ENCODE results near the gene CMTM1. TPM values are rescaled to one million over a fixed set of nuclear protein-coding genes. Genes with fewer than 3 reads are reported as not detected.

Gene CMTM1
- total RNA-seq, 1 donor from 2014 or later, result not detected

DNA sequence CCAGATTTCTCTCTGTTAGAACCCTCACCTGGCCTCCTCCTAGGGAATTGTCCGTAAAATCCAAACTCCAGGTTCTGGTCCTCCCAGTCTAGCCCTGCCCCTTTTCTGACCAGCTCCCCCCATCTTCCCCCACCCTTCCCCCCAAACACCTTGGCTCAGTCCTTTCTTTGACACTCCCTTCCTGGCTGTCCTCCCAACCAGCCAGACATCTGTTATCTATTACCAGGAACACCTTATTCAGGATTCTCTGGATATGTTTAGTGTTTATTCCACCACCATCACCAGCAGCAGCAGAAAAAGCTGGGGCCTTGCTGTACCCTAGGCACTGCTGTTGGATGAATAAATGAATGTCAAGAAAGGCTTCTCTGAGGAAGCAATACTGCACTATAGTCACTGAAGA, 34.2 kb downstream of the CMTM1 start:
- Histone ChIP-seq H3K9me3 (ENCODE audit: control insufficient read depth in 3 of 3, low read length in 3 of 3) (no peaks in the 10 kb centered on the region), H3K9ac (ENCODE audit: low read depth in 1 of 3, low read length in 3 of 3) (no peak overlapping the region), H3K4me3 (ENCODE audit: low read length in 3 of 3) (no peak overlapping the region), H3K4me1 (ENCODE audit: control insufficient read depth in 3 of 3, insufficient read depth in 3 of 3, low read length in 3 of 3) (peaks cover 5 to 9% (median 8%) of the 10 kb centered on the region in 3 donors), H3K36me3 (ENCODE audit: control insufficient read depth in 3 of 3, insufficient read depth in 3 of 3, low read length in 3 of 3) (no peaks in the 10 kb centered on the region), H3K27me3 (ENCODE audit: control insufficient read depth in 3 of 3, insufficient read depth in 3 of 3, low read length in 3 of 3) (peaks cover 3 to 21% (median 18%) of the 10 kb centered on the region in 3 donors), H3K27ac (ENCODE audit: low read depth, low read length) (no peak overlapping the region)

DNA sequence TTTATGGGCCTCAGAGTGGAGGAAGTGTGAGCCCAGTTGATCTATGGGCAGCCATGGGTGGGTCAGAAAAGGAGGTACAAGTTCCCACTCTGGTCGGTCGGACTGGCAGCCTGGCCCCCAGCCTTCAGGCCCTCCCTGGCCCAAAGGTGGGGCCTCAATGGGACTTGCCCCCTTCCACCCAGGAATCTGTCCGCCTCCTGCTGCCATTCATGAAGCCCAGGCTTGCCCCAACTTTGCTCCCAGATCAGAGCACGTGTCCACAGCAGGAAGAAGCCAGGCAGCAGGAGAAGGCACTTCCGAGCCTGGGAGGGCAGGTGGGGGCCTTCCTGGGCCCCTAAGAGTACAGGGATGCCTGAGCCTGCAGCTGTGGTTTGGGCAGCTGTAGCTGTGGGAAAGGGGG, 35.2 kb downstream of the CMTM1 start:
- Histone ChIP-seq H3K27me3 (ENCODE audit: control insufficient read depth in 3 of 3, insufficient read depth in 3 of 3, low read length in 3 of 3) (peaks cover 3 to 26% (median 18%) of the 10 kb centered on the region in 3 donors), H3K9ac (ENCODE audit: low read depth in 1 of 3, low read length in 3 of 3) (no peak overlapping the region), H3K4me3 (ENCODE audit: low read length in 3 of 3) (no peak overlapping the region), H3K27ac (ENCODE audit: low read depth, low read length) (no peak overlapping the region), H3K4me1 (ENCODE audit: control insufficient read depth in 3 of 3, insufficient read depth in 3 of 3, low read length in 3 of 3) (peaks cover 5 to 17% (median 13%) of the 10 kb centered on the region in 3 donors), H3K36me3 (ENCODE audit: control insufficient read depth in 3 of 3, insufficient read depth in 3 of 3, low read length in 3 of 3) (no peaks in the 10 kb centered on the region), H3K9me3 (ENCODE audit: control insufficient read depth in 3 of 3, low read length in 3 of 3) (no peaks in the 10 kb centered on the region)

DNA sequence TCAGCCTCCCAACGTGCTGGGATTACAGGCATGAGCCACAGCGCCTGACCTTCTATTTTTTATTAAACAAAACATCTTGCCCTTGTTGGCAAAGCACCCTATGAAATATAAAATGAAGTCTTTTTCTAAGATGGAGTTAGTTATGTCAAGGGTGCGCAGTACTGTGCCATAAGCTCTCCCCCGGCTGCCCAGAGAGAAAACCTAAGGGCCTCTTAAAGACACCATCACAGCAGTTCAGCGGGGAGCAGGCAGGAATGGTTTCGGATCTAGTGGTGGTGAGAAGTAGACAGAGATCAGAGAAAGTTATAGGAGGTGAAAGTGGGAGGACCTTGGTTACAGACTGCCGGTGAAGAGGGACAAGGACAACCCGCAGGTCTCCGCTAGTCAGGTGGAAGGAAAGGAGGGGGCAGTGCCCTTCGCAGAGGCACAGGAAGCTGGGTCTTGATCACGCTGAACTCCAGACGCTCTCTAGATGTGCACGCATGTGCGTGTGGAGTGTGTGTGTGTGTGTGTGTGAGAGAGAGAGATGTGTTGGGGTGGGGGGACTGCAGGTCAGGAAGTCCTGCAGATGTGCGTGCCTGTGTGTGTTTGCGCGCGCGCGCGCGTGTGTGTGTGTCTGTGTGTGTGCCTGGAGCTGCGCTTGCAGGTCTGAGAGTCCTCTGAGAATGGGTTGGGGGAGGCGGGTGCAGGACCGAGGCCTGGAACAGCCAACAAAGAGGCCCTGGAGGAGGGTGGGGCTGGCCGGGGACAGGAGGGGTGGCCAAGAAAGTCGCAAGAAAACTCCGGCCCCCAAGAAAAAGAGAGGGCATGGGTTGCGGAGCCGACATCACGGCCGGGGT, 37.5 kb downstream of the CMTM1 start:
- Histone ChIP-seq H3K27me3 (ENCODE audit: control insufficient read depth in 3 of 3, insufficient read depth in 3 of 3, low read length in 3 of 3) (peaks cover 3 to 26% (median 18%) of the 10 kb centered on the region in 3 donors), H3K4me3 (ENCODE audit: low read length in 3 of 3) (peak overlapping the region; percentile 54 to 71 (median 70)), H3K27ac (ENCODE audit: low read depth, low read length) (peak overlapping the region; percentile 19), H3K9me3 (ENCODE audit: control insufficient read depth in 3 of 3, low read length in 3 of 3) (no peaks in the 10 kb centered on the region), H3K36me3 (ENCODE audit: control insufficient read depth in 3 of 3, insufficient read depth in 3 of 3, low read length in 3 of 3) (no peaks in the 10 kb centered on the region), H3K4me1 (ENCODE audit: control insufficient read depth in 3 of 3, insufficient read depth in 3 of 3, low read length in 3 of 3) (peaks cover 14 to 24% (median 22%) of the 10 kb centered on the region in 3 donors), H3K9ac (ENCODE audit: low read depth in 1 of 3, low read length in 3 of 3) (peak overlapping the region; percentile 53 to 73 (median 61))

- H3K27me3 ChIP-seq (ENCODE audit: control insufficient read depth in 3 of 3, insufficient read depth in 3 of 3, low read length in 3 of 3), result peaks cover 3 to 26% (median 18%) of the 10 kb centered on the region in 3 donors
- H3K9ac ChIP-seq (ENCODE audit: low read depth in 1 of 3, low read length in 3 of 3), result peak within 1 kb of the TSS; percentile 61 to 73 (median 62)
- peaks cover 0 to under 1% (median 0%) of the 10 kb centered on the region in 3 donors for H3K36me3 ChIP-seq (ENCODE audit: control insufficient read depth in 3 of 3, insufficient read depth in 3 of 3, low read length in 3 of 3)
- H3K4me1 ChIP-seq (ENCODE audit: control insufficient read depth in 3 of 3, insufficient read depth in 3 of 3, low read length in 3 of 3), result peaks cover 18 to 28% (median 25%) of the 10 kb centered on the region in 3 donors
- peak within 1 kb of the TSS; percentile 60 to 71 (median 70) for H3K4me3 ChIP-seq (ENCODE audit: low read length in 3 of 3)
- no peaks in the 10 kb centered on the region for H3K9me3 ChIP-seq (ENCODE audit: control insufficient read depth in 3 of 3, low read length in 3 of 3)
- H3K27ac ChIP-seq (ENCODE audit: low read depth, low read length), result peak within 1 kb of the TSS; percentile 68
Measured at GRCh38 chr16:66604376-66605176, 38.3 kb downstream of the CMTM1 start, which contains the start of gene CMTM3. TSS of gene CMTM3 (plus strand) at chr16:66604704. CDS start at chr16:66604806, 102 bp downstream.

- Histone ChIP-seq H3K36me3 (ENCODE audit: control insufficient read depth in 3 of 3, insufficient read depth in 3 of 3, low read length in 3 of 3) (peaks cover 6 to 8% (median 7%) of the 10 kb centered on the region in 3 donors), H3K27me3 (ENCODE audit: control insufficient read depth in 3 of 3, insufficient read depth in 3 of 3, low read length in 3 of 3) (peaks cover 3 to 26% (median 18%) of the 10 kb centered on the region in 3 donors), H3K4me1 (ENCODE audit: control insufficient read depth in 3 of 3, insufficient read depth in 3 of 3, low read length in 3 of 3) (peaks cover 18 to 28% (median 25%) of the 10 kb centered on the region in 3 donors), H3K27ac (ENCODE audit: low read depth, low read length) (peak overlapping the region; percentile 68), H3K9me3 (ENCODE audit: control insufficient read depth in 3 of 3, low read length in 3 of 3) (no peaks in the 10 kb centered on the region), H3K4me3 (ENCODE audit: low read length in 3 of 3) (peak overlapping the region; percentile 49 to 60 (median 49)), H3K9ac (ENCODE audit: low read depth in 1 of 3, low read length in 3 of 3) (peak overlapping the region; percentile 33 to 62 (median 54))
Measured at GRCh38 chr16:66605177-66605978, 39.1 kb downstream of the CMTM1 start.

GRCh38 chr16:66605979-66606751, 39.9 kb downstream of the CMTM1 start:
- Histone ChIP-seq H3K9me3 (ENCODE audit: control insufficient read depth in 3 of 3, low read length in 3 of 3) (no peaks in the 10 kb centered on the region), H3K4me3 (ENCODE audit: low read length in 3 of 3) (peak overlapping the region; percentile 41 to 60 (median 49)), H3K36me3 (ENCODE audit: control insufficient read depth in 3 of 3, insufficient read depth in 3 of 3, low read length in 3 of 3) (peaks cover 6 to 12% (median 8%) of the 10 kb centered on the region in 3 donors), H3K4me1 (ENCODE audit: control insufficient read depth in 3 of 3, insufficient read depth in 3 of 3, low read length in 3 of 3) (peaks cover 18 to 28% (median 25%) of the 10 kb centered on the region in 3 donors), H3K27me3 (ENCODE audit: control insufficient read depth in 3 of 3, insufficient read depth in 3 of 3, low read length in 3 of 3) (peaks cover 3 to 19% (median 17%) of the 10 kb centered on the region in 3 donors), H3K27ac (ENCODE audit: low read depth, low read length) (peak overlapping the region; percentile 68), H3K9ac (ENCODE audit: low read depth in 1 of 3, low read length in 3 of 3) (peak overlapping the region; percentile 33 to 62 (median 54))

- Histone ChIP-seq H3K36me3 (ENCODE audit: control insufficient read depth in 3 of 3, insufficient read depth in 3 of 3, low read length in 3 of 3) (peaks cover 6 to 29% (median 9%) of the 10 kb centered on the region in 3 donors), H3K9me3 (ENCODE audit: control insufficient read depth in 3 of 3, low read length in 3 of 3) (no peaks in the 10 kb centered on the region), H3K9ac (ENCODE audit: low read depth in 1 of 3, low read length in 3 of 3) (peak overlapping the region in 2 of 3 donors; percentile 33 to 69), H3K4me1 (ENCODE audit: control insufficient read depth in 3 of 3, insufficient read depth in 3 of 3, low read length in 3 of 3) (peaks cover 18 to 28% (median 25%) of the 10 kb centered on the region in 3 donors), H3K27ac (ENCODE audit: low read depth, low read length) (peak overlapping the region; percentile 45), H3K4me3 (ENCODE audit: low read length in 3 of 3) (peak overlapping the region in 1 of 3 donors; percentile 45), H3K27me3 (ENCODE audit: control insufficient read depth in 3 of 3, insufficient read depth in 3 of 3, low read length in 3 of 3) (peaks cover 0 to 13% (median 9%) of the 10 kb centered on the region in 3 donors)
Measured at GRCh38 chr16:66608241-66609138, 42.3 kb downstream of the CMTM1 start.

DNA sequence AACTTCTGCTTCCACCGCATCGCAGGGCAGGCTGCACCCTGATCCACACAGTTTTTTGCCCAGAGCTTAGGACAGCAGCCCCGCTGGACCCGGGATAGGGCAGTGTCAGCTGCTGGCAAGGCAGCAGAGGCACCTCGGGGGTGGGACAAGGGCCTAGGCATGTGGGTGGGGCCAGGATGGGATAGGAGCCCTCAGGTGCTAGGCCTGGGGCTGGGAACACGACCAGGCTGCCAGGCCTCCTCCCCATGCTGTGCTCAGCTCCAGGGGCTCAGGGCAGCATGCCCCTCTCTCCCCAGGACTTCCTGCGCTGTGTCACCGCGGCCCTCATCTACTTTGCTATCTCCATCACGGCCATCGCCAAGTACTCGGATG, 42.9 kb downstream of the CMTM1 start:
- H3K4me1 ChIP-seq (ENCODE audit: control insufficient read depth in 3 of 3, insufficient read depth in 3 of 3, low read length in 3 of 3), result peaks cover 13 to 23% (median 19%) of the 10 kb centered on the region in 3 donors
- peaks cover 6 to 29% (median 9%) of the 10 kb centered on the region in 3 donors for H3K36me3 ChIP-seq (ENCODE audit: control insufficient read depth in 3 of 3, insufficient read depth in 3 of 3, low read length in 3 of 3)
- H3K27ac ChIP-seq (ENCODE audit: low read depth, low read length), result peak overlapping the region; percentile 45
- H3K9me3 ChIP-seq (ENCODE audit: control insufficient read depth in 3 of 3, low read length in 3 of 3), result no peaks in the 10 kb centered on the region
- no peak overlapping the region for H3K4me3 ChIP-seq (ENCODE audit: low read length in 3 of 3)
- peaks cover 0 to 7% (median 2%) of the 10 kb centered on the region in 3 donors for H3K27me3 ChIP-seq (ENCODE audit: control insufficient read depth in 3 of 3, insufficient read depth in 3 of 3, low read length in 3 of 3)
- H3K9ac ChIP-seq (ENCODE audit: low read depth in 1 of 3, low read length in 3 of 3), result peak overlapping the region in 1 of 3 donors; percentile 69
